NCI-H446 treated with DMSO at 0.1 percent for 48 hours (cell line): Measurements from ENCODE around the gene CDSN.
A peak's percentile ranks its signal among the peaks of the same experiment; 100 is the strongest.
"Not testable (repeated sequence)": the region's sequence is repeated elsewhere in the genome, so short reads cannot be mapped to it uniquely, and the experiment has no call there.

Experiments
- DNase-seq: peaks from one replicate; lab custom pipeline; 2025; lab: John Stamatoyannopoulos, UW

Gene CDSN, protein sequence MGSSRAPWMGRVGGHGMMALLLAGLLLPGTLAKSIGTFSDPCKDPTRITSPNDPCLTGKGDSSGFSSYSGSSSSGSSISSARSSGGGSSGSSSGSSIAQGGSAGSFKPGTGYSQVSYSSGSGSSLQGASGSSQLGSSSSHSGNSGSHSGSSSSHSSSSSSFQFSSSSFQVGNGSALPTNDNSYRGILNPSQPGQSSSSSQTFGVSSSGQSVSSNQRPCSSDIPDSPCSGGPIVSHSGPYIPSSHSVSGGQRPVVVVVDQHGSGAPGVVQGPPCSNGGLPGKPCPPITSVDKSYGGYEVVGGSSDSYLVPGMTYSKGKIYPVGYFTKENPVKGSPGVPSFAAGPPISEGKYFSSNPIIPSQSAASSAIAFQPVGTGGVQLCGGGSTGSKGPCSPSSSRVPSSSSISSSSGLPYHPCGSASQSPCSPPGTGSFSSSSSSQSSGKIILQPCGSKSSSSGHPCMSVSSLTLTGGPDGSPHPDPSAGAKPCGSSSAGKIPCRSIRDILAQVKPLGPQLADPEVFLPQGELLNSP

DNA sequence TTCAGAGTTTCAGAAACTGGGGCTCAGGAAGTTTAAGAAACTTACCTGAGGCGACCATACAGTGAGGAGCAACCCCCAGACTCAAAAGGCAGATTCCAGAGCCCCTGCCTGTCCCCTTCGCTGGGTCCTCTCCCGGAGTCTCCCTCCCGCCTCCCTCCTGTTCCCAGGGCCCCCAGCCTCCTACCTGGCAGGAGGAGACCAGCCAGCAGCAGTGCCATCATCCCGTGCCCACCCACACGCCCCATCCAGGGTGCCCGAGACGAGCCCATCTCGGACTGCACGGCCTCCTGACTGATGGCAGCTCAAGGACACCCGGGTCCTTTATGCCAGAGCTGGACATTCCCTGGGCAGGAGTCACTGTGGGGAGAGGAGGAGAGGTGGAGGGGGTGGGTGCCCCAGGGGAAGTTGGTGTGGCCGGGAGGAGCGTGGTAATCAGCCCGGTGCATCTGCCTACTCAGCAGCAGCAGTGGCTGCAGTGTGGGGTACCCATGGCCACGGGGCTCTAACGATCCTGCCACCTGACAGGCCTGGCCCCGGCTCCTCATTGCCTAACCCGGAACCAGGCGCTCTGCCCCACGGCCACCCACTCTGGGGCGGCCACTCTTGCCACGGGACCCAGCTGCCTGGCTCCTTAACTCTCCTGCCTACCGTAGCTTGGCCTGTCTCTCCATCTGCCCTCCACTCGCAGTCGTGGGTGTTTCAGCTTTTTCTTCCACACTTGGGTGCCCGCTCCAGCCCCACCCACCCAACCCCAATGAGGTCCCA is at the start of gene CDSN:
TSS of gene CDSN (minus strand) at position 296 of the 765 bp plus-strand sequence. CDS start at position 269, 27 bp downstream.
- DNase-seq, result no peak

DNA sequence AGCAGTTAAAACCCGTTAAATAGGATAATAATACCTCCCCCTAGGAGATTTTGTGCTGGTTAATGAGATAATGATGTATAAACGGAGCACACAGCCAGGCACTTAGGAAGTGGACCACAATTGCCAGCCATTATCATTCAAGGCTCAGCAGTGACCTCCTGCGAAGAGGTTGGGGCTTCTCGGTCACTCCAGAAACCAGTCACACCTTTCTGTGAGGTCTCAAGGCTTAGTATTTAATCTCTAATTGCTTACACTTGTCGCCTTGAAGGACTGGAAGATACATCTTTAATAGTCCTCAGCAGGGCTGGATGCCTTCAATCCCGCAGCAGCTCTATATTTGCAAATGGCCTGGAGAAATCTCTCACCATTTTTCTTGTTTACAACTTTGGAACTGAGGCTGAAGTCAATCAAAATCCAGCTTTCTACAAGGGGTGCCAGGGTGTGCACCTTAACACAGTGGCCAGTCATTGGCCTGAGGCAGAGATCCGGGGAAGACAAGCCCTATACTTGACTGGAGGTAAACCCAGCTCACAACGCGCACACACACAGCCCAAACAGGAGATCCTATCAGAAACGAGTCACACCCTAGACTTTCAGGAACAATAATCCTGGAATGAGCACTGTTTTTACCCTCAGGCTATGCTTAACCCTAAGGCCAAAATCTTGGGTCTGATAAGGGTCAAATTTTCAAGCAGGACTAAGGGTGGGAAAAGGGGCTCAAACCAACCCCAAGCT is 49.0 kb upstream of the CDSN start:
- no peak for DNase-seq

DNA sequence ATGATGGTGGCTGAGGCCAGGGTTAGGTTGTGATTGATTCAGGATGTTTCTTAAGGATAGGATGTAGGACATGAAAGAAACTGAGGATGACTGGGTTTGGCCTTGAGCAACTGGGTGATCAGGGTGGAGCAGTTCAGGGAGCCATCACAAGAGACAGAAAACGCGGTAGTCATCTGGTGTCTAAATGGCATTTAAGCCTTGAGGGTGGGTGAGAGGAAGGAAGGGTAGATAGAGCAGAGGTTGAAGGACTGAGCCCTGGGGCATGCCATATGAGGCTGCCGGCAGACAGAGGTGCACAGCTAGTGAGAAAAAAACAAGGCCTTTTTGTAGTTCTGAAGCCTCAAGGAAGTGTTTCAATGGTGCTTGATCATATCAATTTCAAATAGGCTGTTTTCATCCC is 48.4 kb upstream of the CDSN start:
- DNase-seq, result no peak

DNA sequence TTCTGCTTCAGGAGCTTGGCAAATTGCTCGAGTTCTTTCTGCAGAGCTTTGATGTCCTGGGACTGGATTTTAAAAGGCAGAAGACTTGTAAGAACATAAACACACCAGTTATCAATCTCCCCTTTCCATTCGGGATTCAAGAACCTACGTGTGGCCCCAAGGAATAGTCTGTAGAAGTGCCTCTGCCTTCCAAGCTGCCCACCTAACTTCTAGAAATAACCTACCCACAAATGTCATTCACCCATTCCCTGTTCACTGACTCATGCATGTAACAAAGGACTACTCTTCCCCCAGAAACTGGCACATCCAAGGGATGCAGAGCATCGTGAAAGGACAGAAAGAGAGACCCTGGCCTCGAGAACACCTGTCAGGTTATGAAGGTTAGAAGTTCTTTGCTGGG is 45.7 kb upstream of the CDSN start:
- DNase-seq, result no peak

DNA sequence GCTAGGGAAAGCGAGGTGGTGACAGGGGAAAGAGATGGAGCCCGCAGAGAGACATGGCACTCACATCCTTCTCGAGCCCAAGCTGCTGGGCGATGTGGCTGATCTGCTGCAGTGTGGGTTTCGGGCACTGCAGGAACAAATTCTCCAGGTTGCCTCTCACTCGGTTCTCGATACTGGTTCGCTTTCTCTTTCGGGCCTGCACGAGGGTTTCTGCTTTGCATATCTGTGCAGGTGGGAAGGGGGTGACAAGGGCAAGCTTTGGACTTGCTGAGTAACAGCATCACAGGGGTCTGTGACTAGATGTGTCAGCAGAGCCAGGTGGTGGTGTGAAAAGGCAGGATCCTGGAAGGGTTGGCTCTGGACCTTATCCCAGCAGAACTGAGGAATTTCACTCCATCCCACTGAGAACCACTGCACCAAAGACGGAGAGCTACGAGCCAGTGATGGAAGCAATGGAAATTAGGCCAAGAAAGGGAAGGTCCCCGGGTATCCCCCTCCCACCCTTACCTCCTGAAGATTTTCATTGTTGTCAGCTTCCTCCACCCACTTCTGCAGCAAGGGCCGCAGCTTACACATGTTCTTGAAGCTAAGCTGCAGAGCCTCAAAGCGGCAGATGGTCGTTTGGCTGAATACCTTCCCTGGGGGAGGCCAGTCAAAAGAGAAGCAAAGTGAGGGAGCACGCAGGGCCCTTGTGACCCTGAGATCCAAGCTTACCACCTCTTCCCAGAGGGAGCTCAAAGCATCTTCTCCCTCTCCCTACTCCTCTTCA is 45.0 kb upstream of the CDSN start:
- DNase-seq, result not testable (repeated sequence)

DNA sequence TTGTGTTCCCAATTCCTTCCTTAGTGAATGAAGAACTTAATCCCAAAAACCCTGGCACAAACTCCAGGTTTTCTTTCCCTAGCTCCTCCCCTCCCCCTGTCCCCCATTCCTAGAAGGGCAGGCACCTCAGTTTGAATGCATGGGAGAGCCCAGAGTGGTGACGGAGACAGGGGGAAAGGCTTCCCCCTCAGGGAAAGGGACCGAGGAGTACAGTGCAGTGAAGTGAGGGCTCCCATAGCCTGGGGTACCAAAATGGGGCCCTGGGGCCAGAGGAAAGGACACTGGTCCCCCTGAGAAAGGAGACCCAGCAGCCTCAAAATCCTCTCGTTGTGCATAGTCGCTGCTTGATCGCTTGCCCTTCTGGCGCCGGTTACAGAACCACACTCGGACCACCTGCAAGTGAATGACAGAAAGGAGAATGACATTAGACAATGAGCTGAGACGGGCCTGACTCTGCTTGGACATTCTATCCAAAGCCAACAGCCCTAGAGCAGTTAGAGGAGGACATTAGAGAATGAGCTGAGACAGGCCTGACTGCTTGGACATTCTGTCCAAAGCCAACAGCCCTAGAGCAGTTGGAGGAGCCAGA is 44.3 kb upstream of the CDSN start:
- not testable (repeated sequence) for DNase-seq

DNA sequence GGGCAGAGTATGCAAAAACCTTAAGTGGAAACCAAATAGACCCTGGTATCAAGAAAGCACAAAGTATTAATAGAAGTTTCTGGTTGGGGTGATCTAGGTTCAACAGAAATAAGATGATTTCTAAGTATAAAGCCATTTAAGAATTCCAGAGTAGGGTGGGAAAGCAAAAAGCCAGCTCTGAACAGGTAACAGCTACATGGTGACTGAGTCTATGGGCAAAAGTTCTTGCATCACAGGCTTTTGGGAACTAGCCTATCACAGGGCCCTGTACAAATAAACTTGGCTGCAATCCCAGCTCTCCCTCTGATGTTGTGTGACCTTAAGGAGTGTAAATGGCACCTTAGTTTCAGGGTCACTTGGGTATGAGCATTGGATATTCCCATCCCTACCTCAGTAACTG is 43.7 kb upstream of the CDSN start:
- DNase-seq, result no peak

DNA sequence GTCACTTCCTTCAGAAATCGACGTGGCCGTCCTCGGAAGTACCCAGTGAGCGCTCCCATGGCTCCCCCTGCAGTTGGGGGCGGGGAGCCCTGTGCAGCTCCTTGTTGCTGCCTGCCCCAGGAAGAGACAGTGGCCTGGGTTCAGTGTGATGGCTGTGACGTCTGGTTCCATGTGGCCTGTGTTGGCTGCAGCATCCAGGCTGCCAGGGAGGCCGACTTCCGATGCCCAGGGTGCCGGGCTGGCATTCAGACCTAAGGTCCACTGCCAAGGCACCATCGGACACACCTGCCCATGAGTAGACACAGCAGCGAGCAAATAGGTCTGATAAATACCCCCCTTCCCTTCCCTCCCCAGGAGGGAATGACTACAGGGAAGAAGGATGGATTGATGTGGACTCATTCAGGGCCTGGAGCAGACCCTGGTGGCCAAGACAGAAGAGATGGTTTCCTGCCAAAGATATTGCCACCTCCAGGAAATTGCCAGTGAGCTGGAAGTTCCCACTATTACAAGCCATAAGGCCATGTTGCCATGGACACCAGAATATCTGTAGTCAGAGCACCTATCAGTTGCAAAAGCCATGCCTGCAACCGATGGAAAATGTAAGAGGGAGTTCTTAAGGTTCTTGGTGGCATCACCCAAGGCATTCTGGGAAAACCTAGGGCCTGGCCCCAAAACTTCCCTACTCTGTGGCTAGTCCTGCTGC is 42.4 kb upstream of the CDSN start:
- DNase-seq, result no peak

DNA sequence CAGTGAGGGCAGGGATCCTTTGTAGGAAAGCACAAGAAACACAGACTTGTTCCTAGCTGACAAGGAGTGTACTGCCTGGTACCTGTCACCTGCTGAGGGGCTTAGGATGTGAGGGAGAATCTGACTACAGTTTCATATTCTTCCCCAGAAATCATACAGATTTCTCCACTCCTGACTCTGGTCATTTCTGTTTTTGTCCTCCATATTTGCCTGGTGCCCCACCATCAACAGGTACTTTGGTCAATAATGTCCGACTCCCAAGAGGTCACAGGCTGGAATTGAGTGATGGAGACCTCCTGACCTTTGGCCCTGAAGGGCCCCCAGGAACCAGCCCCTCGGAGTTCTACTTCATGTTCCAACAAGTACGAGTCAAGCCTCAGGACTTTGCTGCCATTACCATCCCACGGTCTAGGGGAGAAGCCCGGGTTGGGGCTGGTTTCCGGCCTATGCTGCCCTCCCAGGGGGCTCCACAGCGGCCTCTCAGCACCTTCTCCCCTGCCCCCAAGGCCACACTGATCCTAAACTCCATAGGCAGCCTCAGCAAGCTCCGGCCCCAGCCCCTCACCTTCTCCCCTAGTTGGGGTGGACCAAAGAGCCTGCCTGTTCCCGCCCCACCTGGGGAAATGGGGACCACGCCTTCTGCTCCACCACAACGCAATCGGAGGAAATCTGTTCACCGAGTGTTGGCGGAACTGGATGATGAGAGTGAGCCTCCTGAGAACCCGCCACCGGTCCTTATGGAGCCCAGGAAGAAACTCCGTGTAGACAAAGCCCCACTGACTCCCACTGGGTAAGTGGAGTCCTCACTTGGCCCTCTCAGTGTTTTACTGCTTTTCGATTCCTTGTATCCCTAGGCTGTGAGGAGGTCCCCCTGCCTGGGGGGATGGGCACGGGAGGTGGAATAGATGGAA is 41.2 kb upstream of the CDSN start:
- no peak for DNase-seq

DNA sequence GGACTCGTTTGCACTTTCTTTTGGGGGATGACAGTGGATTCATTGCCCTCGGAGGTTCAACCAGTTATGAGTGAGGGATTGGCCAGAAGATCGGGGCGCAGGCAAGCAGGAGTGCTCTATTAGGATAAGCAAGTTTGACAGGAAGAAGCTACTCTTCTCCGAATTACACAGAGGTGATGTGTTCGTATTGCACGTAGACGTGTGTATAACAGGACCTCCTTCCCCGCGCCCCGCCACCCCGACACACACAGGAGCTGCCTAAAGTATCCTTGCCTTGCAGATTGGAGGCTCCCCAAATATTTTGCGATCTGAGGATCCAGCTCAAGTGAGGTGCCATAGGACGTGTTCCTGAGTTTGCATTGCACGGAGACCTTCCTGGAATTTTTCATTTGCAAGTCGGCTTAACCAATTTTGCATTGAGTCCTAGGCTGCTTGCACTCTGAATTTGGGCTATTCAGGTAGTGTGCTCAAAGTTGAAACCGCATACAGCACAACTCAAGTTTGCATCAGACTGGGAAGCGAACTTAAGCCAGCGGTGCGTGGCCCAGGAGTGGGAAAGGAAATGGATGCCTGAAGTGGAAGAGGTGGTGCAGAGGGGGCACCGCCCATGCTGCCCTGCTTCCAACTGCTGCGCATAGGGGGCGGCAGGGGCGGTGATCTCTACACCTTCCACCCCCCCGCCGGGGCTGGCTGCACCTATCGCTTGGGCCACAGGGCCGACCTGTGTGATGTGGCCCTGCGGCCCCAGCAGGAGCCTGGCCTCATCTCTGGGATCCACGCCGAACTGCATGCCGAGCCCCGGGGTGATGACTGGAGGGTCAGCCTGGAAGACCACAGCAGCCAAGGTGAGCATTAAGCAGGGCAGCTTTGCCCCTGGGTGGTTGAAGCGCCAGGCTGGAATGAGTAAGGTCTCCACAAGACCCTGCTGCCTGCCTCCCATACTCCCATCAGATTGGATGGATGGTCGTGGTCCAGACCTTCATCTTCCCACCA is 38.9 kb upstream of the CDSN start:
- no peak for DNase-seq

DNA sequence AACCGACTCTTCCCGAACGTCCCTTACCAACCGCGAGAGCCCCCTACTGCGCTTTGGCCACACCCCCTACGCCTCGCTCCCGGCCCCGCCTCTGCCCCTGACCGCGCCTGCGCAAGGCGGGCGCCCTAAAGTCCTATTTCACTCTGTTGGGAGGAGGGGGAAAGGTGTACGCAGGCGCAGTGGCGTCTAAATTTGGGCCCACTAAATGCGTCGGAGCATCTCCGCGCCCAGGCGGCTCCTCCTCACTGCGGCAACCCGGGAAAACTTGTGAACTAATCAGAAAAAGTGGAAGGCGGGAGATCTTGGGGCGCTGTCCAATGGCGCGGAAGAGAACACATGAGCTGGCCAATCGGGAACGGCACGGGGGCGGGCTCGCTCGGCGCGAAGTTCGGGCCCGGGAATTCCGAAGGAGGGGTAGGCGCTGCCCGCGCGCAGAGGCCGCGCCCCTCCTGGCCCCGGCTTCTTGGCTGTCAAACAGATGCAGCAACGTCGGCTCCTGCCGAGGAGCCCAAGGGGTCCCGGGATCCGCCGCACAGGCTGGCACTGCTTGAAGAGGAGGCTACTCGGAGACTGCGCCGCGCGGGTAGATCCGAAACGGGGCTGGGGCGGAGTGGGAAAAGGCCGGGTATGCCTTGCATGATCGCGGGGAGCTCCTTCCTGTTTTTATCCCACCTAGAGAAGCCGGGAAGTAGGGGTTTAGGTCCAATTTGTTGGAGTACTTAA is 38.1 kb upstream of the CDSN start, which contains the start of gene TCF19:
TSS of gene TCF19 (plus strand) at position 450 of the 723 bp plus-strand sequence. CDS start 881 bp downstream, outside the sequence.
- DNase-seq, result peak; percentile 99

DNA sequence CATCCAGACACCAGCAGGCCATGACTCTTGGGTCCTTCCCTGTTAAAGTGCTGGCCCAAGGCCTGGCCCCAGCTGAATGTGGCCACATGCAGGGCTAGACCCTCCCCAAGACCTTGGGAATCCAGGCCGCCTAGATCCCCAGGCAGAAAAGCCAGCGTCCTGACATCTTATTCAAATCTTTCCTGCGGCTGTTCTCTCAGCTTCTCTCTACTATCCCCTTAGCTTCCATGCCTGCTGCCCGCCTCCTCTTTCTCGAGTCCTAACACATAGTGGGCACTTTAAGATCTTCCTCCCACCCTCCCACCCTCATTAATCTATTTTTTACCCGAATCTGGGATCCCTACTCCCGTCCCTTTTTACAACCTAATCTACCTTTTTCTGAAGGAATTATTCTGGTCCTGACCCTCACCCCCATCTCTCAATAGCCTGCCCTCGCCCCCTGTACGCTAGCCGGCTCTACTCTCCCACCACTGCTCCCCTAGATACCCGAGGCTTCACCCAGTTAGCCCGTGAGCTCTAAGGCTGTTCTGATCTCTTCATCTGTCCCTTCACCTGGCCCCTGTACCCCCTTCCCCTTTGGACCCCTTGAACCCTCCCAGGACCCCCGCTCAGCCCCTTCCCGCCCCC is 37.4 kb upstream of the CDSN start, which contains the start of gene CCHCR1:
TSS of gene CCHCR1 (minus strand) at position 290 of the 627 bp plus-strand sequence. CDS start at position 88, 202 bp downstream.
- no peak for DNase-seq

DNA sequence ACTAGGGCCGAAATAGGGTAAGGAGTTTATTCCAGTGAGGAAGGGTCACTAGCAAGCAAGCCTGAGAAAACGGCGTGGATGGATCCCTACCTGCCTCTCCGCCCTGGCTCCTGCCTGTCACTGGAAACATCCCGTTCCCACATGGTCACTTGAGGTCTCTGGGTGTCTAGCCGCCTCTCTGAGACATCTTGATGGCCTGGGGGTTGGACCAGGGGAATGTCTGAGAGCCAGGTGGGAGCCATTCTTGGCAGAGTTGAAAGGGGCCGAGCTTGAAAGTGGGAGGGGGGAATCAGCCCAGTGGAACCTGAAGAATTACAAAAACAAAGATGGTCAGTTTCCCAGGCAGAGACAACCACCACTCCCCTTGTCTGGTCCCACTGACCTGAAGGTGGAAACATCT is 36.4 kb upstream of the CDSN start:
- no peak for DNase-seq

DNA sequence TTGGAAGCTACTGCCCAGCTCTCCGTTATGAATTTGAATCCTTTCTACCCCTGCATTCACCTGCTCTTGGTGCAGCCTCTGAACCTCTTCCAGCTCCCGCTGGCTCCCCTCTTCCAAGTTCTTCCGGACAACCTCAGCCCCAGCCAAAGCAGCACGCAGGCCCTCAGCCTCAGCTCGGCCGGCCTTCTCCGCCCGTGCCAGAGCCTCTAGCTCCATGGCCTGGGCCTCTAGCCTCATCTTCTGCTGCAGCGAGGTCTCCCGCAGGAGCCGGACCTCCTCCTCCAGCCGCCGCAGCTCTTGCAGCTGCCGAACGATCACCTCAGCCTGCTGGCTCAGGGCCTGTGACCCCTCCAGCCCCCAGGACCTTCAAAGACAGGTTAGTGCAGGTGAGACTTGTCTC is 34.2 kb upstream of the CDSN start:
- DNase-seq, result no peak

DNA sequence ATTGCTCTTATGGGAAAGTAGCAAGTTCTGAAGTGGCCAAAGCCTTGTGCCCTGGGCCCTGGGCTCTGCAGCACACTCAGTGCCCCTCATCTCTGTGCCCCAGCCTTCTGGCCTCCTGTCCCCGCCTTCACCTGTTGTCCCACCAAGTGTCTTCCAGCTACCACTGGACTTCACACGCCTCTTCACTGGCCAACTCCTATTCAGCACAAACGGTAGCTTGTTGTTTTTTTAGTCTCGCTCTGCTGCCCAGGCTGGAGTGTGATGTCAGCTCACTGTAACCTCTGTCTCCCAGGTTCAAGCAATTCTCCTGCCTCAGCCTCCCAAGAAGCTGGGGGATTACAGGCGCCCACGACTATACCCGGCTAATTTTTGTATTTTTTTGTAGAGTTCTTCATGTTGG is 32.5 kb upstream of the CDSN start:
- DNase-seq, result no peak

DNA sequence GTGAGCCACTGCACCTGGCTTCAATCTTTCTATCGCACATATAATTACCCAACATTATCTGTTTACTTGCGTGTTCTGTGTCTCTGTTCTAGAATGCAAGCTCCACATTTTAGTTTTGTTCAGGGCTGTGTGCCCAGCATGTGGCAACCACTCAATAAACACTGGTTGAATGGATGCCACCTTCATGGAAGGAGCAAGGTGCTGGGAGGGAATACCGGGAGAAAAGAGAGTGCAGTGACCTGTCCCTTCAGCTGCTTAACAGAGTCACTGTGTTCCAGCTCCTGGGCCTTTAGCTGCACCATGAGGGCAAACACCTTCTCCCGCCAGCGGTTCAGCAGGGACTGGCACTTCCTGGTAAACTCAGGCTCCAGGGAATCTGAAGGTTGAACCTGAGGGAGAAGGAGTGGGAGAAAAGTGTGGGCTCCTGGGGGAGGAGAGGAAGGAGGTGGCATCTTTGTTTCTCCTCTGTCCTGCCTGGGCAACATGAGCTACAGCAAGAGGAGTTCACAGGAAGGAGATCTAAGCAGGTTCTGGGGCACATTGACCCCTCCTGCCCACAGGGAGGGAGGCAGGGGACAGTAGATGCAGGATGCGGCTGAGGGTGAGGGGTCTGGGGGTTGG is 29.7 kb upstream of the CDSN start:
- DNase-seq, result no peak
